ENCODE measurements around the gene DNAH8.

The DNAH8 gene

DNA sequence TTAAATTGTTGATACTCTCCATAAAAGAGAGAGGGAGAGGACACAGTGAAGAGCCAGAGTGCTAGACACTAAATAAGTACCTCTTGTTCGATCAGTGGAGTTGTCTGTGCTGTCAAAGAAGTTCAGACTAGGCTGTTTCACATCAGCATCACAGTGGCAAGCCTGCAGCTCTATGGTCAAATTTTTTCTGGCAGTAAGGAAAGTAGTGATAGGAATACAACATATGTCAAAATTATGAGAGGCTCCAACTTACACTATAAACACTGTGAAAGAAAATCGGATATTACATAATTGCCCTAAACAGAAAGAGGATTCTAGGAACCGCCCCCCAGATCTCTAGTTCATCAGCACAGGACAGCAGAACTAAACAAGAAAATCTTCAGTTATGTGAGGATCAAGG, 23.1 kb downstream of the DNAH8 start:
- DNase-seq (ENCODE audit: low read depth in 2 of 3, low spot score in 1 of 3): no peak

DNA sequence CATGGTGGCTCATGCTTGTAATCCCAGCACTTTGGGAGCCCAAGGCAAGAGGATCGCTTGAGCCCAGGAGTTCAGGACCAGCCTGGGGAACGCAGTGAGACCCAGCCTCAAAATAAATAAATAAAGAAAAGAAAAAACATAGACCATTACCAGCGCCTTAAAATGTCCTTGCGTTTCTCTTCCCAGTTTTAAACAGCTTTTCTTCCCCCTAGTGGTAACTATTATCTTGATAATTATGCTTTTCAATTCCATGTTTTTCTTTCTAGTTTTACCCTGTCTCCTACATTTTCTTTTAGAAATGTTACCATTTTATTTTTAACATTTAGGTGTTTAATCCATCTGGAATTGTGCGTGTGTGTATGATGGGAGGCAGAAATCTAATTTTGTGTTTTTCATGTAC, 24.4 kb downstream of the DNAH8 start:
- DNase-seq (ENCODE audit: low read depth in 2 of 3, low spot score in 1 of 3): no peak

DNA sequence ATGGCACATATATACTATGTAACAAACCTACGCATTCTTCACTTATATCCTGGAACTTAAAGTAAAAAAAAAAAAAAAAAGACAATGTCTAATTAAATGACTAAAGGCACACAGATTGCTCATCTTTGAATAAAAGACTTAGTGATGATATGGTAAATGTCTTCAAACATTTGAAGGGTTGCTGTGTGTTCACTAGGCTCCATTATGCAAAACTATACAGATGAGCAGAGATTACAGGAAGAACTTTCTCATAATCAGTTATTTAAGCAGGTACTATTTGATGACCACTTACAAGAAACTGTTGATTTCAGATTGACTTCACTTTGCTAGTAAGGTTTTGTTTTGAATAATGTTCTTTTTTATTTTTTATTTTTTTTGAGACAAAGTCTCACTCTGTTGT, 34.4 kb downstream of the DNAH8 start:
- DNase-seq (ENCODE audit: low read depth in 2 of 3, low spot score in 1 of 3): no peak

DNA sequence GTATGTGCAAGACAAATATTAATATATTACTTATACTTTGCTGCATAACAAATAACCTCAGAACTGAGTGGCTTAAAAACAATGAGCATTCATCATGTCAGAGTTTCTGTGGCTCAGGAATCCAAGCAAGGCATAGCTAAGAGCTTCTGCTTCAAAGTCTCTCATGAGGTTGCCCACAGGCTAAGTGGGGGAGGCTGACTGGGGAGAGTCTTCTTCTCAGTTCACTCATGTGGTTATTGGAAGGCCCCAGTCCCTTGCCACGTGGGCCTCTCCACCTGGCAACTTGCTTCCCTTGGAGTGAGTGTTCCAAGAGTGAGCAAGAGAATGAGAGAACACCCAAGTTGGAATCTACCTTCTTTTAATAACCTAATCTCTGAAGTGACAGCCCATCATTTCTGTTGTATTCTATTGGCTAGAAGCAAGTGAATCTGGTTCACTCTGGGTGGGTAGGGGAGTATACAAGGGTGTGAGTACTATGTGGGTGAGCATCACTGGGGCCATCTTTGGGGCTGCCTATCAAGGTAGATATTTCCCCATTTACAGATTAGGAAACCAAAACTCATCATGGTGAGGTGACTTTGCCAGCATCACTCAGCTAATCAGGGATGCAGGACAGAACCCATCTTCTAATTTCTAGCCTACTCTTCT, 36.0 kb downstream of the DNAH8 start:
- DNase-seq (ENCODE audit: low read depth in 2 of 3, low spot score in 1 of 3): peak; percentile 15 to 34 (median 32)

DNA sequence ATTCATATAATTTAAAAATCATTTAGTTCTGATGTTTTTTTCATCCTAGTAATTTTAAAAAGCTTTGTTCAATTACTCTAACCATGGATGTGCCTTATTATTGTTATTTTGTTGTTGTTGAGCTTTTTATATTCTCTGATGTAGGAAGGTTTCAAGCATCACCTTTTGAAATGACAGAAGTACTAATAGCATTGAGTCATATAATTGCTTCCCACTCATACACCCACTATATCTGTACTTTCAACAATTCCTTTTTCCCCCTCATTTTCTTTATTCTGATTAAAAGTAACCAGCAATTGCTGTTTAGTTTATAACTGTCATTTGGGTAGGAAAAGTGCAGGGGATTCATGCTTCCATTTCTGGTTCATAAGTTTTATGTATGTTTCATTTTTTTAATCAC, 38.6 kb downstream of the DNAH8 start:
- DNase-seq (ENCODE audit: low read depth in 2 of 3, low spot score in 1 of 3): no peak

DNA sequence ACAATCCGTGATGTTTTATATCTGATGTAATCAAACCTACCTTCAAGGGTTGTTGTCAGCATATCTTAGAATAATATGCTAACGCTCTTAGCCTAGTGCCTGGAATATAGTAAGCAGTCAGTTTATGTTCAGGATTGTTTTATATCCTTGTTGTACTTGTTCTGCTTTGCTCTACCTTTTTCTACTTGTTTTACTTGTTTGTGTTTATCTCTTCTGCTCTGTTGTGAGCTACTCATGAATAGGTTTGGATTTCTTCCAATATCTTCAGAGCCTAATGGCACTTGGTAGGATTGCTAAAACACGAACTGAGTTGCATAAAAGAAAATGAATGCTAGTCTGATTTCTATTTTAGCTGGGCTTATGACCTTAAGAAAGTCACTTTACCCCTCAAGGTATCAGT, 40.1 kb downstream of the DNAH8 start:
- no peak for DNase-seq (ENCODE audit: low read depth in 2 of 3, low spot score in 1 of 3)

DNA sequence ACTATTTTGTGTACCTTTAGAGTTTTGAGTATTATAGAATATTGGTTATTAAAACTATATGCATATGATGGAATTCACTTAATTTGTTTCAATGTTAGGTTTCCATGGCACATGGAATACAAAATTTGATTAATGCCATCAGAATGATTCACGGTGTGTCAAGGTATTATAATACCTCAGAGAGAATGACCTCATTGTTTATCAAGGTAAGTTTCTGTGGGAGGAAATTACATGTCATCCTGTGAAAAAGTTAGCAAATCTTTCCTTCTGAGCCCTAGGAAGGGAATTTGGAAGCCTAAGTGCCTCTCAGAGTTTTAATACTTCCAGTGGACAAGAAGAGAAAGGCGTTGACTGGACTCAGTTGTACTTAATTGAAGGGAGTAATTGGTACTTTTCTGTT, 40.8 kb downstream of the DNAH8 start:
- DNase-seq (ENCODE audit: low read depth in 2 of 3, low spot score in 1 of 3): no peak

DNA sequence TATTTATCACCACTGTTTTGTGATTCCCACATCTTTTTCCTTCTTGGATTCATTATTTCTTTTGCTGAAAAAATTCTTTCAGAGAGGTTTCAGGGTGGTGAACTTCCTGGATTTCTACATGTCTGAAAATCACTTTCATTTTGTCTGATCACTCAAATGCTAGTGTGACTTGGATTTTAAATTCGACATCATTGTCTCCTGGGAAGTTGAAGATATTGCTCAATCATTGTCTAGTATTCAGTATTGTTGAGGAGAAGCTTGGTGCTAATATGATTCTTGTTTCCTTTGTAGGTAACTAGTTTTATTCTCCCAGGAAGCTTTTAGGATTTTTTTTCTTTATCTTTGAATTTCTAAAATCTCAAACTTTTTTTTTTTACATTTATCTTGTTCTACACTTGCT, 45.0 kb downstream of the DNAH8 start:
- no peak for DNase-seq (ENCODE audit: low read depth in 2 of 3, low spot score in 1 of 3)

DNA sequence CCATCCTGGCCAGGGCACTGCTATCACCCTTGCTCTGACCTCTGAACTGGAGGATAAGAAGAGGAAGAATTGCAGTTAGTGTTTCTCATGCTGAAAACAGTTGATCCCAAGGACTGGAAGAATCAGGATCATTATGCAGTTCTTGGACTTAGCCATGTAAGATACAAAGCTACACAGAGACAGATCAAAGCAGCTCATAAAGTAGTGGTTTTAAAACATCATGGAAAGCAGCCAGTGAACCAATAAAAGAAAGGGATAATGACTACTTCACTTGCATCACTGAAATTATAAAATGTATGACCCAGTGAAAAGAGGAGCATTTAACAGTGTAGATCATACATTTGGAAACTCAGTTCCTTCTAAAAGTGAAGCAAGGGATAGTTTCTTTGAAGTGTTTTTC, 47.7 kb downstream of the DNAH8 start:
- no peak for DNase-seq (ENCODE audit: low read depth in 2 of 3, low spot score in 1 of 3)

DNA sequence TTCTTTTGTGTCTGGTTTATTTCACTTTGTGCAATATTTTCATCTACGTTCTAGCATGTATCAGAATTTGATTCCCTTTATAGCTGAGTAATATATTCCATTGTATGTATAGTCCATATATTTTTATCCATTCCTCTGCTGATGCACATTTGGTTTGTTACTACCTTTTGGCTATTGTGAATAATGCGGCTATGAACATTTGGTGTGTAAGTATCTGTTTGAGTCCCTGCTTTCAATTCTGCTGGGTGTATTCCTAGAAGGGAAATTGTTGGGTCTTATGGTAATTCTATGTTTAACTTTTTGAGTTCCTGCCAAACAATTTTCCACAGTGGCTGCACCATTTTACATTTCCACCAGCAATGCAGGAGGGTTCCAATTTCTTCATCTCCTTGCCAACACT, 52.4 kb downstream of the DNAH8 start:
- DNase-seq (ENCODE audit: low read depth in 2 of 3, low spot score in 1 of 3): no peak

DNA sequence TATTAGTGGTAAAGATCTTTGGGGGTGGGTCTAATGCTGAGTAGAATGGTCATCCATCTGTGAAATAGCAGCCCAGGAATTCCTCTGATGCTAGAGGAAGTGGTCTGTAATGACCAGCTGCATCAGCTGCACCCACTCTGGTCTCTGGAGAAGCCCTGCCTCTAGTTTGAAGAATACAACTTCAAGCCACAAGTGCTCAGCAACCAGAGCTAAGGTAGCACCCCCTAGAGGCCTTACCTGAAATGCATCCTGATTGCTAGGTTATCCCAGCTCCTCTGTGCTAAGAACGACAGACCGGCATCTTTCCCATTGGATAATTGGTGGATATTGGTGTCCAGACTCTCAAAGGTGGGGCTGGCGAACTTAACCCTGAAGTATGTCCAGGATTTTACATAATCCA, 58.2 kb downstream of the DNAH8 start:
- peak in 2 of 3 donors; percentile 16 to 36 for DNase-seq (ENCODE audit: low read depth in 2 of 3, low spot score in 1 of 3)

DNA sequence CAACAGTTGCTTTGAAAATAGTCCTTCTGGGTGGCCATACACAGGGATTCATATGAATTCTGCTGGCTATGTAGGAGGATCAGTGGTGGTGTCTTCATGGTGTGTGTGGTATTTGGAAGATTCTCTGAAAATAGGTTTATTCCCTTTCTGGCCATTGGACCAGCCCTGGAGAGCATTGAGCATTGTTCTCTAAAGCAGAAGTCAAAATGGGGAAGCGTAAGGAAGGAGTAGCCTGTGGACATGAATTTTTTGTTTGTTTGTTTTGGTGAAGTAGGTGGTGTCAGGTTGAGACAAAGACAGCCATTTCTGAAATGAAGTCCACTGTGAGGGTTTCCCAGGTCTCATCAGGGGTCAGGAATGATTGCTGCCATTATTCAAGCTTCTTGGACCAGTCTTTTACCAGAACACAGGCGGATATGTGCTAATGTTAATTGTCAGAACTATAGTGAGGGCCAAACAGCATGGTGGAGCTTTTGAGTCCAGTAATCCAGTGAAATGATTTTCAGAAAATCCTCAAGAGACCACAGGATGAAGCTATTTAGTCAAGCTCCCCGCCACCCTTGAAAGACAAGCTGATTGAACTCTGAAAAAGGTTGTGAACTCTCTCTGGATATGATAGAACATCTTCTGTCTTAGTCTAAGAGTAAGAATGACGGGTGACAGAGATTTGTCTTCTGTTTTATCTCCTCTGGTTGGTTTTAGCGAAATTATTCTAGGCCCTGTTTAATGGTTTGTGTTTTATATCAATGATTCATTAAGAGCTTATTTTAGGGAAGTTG, 60.0 kb downstream of the DNAH8 start:
- DNase-seq (ENCODE audit: low read depth in 2 of 3, low spot score in 1 of 3): no peak

DNA sequence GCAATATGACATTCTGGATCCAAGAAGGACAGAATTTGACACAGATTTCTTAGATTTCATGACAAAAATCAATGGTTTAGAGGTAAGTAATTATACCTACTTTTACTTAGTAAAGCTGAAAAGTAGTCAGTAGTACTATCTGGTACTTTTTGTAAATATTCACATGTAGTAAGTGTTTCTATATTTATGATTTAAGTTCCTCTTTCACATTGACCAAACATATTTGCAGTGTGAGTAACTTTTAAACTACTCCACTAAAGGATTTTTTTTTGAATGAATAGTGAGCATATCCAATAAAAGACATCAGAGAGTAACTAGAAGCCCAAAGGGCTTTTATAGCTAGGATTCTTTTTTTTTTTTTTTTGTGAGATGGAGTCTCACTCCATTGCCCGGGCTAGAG, 60.8 kb downstream of the DNAH8 start:
- no peak for DNase-seq (ENCODE audit: low read depth in 2 of 3, low spot score in 1 of 3)

DNA sequence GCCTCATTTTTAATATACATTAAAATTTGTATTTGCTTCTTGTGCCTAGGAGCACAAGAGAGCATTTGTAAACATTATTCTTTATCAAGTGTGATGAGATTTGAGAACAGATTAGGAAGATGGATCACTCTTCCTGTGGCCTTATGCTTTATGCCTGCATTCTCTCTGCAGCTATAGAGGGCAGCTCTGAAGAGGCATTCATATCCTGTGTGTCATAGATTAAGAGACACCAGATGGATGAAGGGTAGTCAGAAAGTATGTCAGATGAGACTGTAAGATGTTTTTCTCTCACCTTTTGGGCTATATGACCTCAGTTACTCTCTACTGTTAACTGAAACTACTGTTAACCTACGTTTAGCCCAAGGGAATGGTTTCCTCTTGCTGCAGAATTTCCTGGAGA, 61.4 kb downstream of the DNAH8 start:
- no peak for DNase-seq (ENCODE audit: low read depth in 2 of 3, low spot score in 1 of 3)

DNA sequence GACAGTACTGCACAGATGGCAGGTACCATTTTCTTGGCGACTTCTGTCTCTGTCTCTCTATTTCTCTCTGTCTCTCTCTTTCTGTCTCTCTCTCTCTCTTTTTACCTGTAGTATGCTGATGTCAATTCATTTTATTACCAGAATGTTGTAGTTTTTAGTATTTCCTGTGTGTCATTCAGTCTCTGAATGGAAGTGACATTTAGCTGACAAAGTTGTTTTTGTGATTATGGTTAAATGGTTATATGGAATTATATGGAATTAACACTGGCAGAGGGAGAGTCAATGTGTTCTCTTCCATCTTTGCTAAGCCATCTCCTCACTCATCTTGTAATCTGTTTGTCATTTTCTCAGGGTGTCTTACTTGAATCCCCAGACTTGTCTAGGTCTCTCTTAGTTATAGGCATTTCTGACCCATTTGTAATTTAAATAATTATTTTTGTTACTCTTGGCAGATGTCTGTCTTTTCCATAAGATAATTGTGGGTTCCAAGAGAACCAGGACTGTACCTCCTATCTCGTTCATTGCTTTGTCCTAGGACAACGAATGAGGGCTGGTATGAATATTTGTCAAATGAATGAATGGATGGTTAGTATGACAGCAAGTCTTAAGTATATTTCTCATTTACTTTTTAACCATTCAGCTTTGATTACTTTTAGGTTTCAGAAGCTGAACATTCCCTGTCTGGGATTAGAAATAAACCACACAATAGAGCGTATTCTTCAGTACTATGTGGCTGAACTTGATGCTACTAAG, 64.4 kb downstream of the DNAH8 start:
- no peak for DNase-seq (ENCODE audit: low read depth in 2 of 3, low spot score in 1 of 3)

DNA sequence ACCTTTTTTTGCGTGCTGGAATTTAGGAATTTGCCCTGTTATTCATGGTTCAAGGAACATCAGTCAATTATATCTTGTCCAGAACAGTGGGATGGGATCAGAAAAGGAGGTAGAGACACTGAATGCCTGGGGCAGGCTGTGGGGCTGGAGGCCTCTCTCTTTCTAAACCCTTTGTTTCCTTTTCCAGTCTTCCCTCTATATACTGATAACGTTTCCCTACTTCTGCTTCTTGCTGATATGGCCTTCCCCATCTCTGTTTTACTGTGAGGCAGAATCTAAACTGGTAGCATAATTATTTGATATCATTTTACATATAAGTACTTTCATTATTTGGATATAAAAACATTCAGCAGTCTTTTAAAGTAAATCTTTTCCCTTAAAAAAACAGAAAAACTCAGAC, 67.5 kb downstream of the DNAH8 start:
- no peak for DNase-seq (ENCODE audit: low read depth in 2 of 3, low spot score in 1 of 3)

DNA sequence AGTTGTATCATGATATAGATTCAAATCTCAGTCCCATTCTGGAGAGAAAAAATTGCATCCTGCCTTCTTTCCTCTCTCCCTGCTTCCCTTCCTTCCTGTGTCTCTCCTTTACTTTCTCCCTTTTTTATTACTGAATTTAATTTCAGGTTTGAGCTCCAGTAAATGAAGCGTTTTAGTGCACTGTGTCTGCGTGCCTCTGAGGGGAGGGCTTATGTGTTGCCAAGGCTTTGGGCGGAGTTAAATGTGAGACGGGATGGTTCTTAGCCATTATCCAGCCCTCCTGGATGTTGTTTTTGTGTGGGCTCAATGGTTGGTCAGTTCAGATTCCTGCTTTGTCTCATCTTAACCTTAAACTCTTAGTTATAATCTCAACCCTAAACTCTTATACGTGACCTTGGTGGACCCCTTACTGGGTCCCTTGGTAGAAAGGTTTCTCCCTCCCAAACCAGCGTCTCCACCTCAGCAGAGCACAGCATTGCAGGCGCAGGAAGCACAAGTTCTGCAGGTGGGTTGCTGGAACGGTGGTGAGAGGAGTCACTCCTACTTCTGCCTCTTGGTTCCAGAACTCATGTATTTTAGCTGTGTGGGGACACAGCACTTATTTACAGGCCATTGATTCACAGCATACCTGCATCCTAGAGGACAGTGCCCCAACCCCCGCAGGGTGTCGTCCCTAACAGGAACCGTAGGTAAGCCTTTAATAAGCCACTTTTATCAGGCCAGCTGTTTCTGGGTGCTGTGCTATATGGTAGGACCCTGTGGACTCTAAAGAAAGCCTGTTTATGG, 68.5 kb downstream of the DNAH8 start:
- DNase-seq (ENCODE audit: low read depth in 2 of 3, low spot score in 1 of 3): no peak

DNA sequence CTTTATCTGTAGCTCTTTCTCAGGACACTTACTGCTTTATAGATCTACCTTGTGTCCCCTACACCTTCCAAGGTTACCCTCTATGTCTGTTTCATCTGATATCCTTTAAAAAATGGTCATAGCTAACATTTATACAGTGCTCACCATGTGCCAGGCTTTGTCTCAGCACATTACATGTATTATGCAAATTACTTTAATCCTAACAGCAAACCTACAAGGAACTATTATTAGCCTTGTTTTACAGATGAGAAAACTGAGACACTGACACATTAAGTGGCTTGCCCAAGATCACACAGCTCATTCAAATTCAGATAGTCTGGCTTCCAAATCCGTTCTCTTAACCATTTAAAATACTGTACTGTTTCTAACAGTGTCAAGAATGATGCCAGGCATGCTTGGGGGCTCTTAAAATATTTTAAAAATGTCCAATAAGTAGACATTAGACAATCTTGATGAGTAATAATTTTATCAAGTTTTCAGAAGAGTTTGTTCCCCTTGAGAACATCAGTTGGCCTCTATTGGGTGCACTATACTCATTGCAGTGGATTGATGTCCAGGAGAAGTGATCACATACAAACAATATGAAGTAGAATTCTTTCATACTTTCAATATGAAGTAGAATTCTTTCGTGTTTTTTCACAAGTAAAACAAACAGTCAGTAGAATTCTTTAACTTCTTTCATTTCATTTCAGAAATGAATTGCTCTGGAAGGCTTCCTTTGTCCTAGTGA, 69.6 kb downstream of the DNAH8 start:
- DNase-seq (ENCODE audit: low read depth in 2 of 3, low spot score in 1 of 3): no peak

DNA sequence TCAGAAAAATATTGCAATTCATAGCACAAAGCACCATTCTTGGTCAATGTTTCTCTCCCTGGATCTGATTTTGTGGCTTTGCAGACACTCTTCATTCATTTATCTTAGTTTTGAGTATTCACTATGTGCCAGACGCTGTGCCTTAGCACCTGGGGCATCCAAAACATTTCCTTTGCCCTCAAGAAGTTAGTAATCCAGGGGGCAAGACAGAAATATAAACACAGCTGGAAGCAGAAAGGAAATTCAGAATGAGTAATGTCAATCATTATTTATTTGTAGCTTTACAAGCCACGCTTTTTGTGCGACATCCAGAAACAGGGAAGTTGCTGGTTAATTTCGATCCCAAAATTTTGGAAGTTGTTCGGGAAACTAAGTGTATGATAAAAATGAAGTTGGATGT, 71.4 kb downstream of the DNAH8 start:
- DNase-seq (ENCODE audit: low read depth in 2 of 3, low spot score in 1 of 3): no peak

DNA sequence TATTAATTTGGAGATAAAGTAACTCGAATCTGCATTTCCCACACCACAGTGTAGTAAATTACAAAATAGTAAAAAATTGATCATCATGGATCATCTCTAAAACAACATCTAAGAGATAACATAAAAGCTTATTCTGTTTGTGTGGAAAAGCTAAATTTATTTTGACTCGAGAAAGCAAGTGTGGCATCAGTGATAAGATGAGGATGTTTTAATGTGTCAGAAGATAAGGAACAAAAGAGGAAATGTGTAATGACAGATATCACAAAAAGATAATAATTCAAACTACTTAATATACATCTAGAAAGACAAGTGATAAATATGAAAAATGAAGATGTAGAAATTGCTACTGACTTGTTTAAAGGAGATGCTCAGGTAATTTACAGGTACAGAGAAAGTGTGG, 74.1 kb downstream of the DNAH8 start:
- no peak for DNase-seq (ENCODE audit: low read depth in 2 of 3, low spot score in 1 of 3)

DNA sequence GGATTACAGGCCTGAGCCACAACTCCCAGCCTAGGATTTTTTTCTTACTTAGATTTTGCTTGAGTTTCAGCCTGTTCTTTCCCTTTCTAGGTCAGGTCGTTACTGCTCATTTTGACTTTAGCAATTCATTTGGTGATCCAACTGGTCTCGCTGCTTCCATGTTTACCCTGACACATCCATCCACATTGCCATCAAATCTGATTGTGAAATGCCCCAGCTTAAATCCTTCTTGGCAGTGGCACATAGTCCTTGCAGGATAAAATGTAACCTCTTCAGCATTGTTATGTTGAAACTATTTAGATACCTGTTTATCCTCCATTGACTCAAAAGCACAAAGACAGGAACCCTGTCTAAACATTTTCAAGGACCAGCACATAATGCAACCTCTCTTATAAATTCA, 77.2 kb downstream of the DNAH8 start:
- DNase-seq (ENCODE audit: low read depth in 2 of 3, low spot score in 1 of 3): no peak
